WTC11 (cell line): ENCODE measurements around the gene IPCEF1. TPM values are rescaled to one million over a fixed set of nuclear protein-coding genes. Genes with fewer than 3 reads are reported as not detected.

Experiments
- ATAC-seq: fragments of 200-7000 bp; cut with Tn5 transposase; 2 replicates; pipeline ENCODE4 v1.10.0; 2021; ENCODE audit warnings: mild to moderate bottlenecking, moderate library complexity
- Bru-seq: library from RNA; stranded (reverse); fragments of 400-500 nt; gene quantifications from one replicate; lab custom pipeline; 2021; lab: Mats Ljungman, UMichigan
- CTCF ChIA-PET: fragments of 300-600 bp; sonication (Branson Sonifier 250); formaldehyde crosslinking; loops from one replicate; lab custom pipeline; 2021; ENCODE audit warnings: antibody characterized with exemption; lab: Charles Lee
- POLR2A ChIA-PET: fragments of 350-600 bp; sonication (Branson Sonifier 250); formaldehyde crosslinking; loops from one replicate; lab custom pipeline; 2021; ENCODE audit warnings: antibody characterized with exemption; lab: Charles Lee
- DNase-seq: peaks from one replicate; pipeline ENCODE4 v3.0.0; 2021; ENCODE audit warnings: low spot score
- H3K27ac Mint-ChIP-seq: 2 replicates; pipeline ENCODE4 v1.8.0; 2021; ENCODE audit warnings: mixed read lengths
- H3K27me3 Mint-ChIP-seq: 2 replicates; pipeline ENCODE4 v1.8.0; 2021; ENCODE audit warnings: low read depth, mild to moderate bottlenecking, moderate library complexity, mixed read lengths
- H3K36me3 Mint-ChIP-seq: 2 replicates; pipeline ENCODE4 v1.8.0; 2021; ENCODE audit warnings: mixed read lengths
- H3K4me1 Mint-ChIP-seq: 2 replicates; pipeline ENCODE4 v1.8.0; 2022; ENCODE audit warnings: mixed read lengths
- H3K4me3 Mint-ChIP-seq: 2 replicates; pipeline ENCODE4 v1.8.0; 2021; ENCODE audit warnings: mild to moderate bottlenecking, moderate library complexity, mixed read lengths
- H3K9me3 Mint-ChIP-seq: 2 replicates; pipeline ENCODE4 v1.8.0; 2021; ENCODE audit warnings: mixed read lengths
- AFF4 ChIP-seq: sonication (generic); formaldehyde crosslinking; IDR thresholded peaks from 2 replicates; pipeline ENCODE4 v1.8.1; 2023; ENCODE audit warnings: mild to moderate bottlenecking, missing genetic modification reagents, borderline replicate concordance
- ATF1 ChIP-seq: sonication (generic); formaldehyde crosslinking; IDR thresholded peaks from 2 replicates; pipeline ENCODE4 v1.8.1; 2023; ENCODE audit warnings: mild to moderate bottlenecking, moderate library complexity, missing genetic modification reagents
- CTCF ChIP-seq: fragments of 200-600 bp; IDR thresholded peaks from 2 replicates; pipeline ENCODE4 v1.8.0; 2022; ENCODE audit warnings: antibody characterized with exemption
- E2F5 ChIP-seq: sonication (generic); formaldehyde crosslinking; IDR thresholded peaks from 2 replicates; pipeline ENCODE4 v1.8.1; 2022; ENCODE audit warnings: mild to moderate bottlenecking, moderate library complexity, missing genetic modification reagents
- ELF4 ChIP-seq: sonication (generic); formaldehyde crosslinking; IDR thresholded peaks from 2 replicates; pipeline ENCODE4 v1.8.1; 2022; ENCODE audit warnings: low read depth, mild to moderate bottlenecking, moderate library complexity, missing genetic modification reagents
- EMX1 ChIP-seq: fragments of 250-450 bp; sonication (Bioruptor Pico); IDR thresholded peaks from 2 replicates; pipeline ENCODE4 v1.8.0; 2021; ENCODE audit warnings: mild to moderate bottlenecking
- FOXJ3 ChIP-seq: sonication (generic); formaldehyde crosslinking; IDR thresholded peaks from 2 replicates; pipeline ENCODE4 v1.9.0; 2021; ENCODE audit warnings: missing genetic modification reagents, mild to moderate bottlenecking, borderline replicate concordance
- HMGXB4 ChIP-seq: sonication (generic); formaldehyde crosslinking; IDR thresholded peaks from 2 replicates; pipeline ENCODE4 v1.8.1; 2023; ENCODE audit warnings: mild to moderate bottlenecking, moderate library complexity, missing genetic modification reagents
- KAT7 ChIP-seq: sonication (generic); formaldehyde crosslinking; IDR thresholded peaks from 2 replicates; pipeline ENCODE4 v1.8.1; 2023; ENCODE audit warnings: missing genetic modification reagents, mild to moderate bottlenecking, borderline replicate concordance
- MAX ChIP-seq: sonication (generic); formaldehyde crosslinking; IDR thresholded peaks from 2 replicates; pipeline ENCODE4 v1.8.0; 2022; ENCODE audit warnings: mild to moderate bottlenecking, missing genetic modification reagents
- NFE2L1 ChIP-seq: sonication (generic); formaldehyde crosslinking; IDR thresholded peaks from 2 replicates; pipeline ENCODE4 v1.8.1; 2023; ENCODE audit warnings: missing genetic modification reagents
- OVOL2 ChIP-seq: fragments of 250-450 bp; sonication (Bioruptor Pico); IDR thresholded peaks from 2 replicates; pipeline ENCODE4 v1.9.0; 2021; ENCODE audit warnings: mild to moderate bottlenecking, borderline replicate concordance
- RELA ChIP-seq: sonication (generic); formaldehyde crosslinking; IDR thresholded peaks from 2 replicates; pipeline ENCODE4 v1.8.1; 2022; ENCODE audit warnings: missing genetic modification reagents, mild to moderate bottlenecking, borderline replicate concordance
- USF2 ChIP-seq: sonication (generic); formaldehyde crosslinking; IDR thresholded peaks from 2 replicates; pipeline ENCODE4 v1.8.1; 2023; ENCODE audit warnings: mild to moderate bottlenecking, missing genetic modification reagents, moderate library complexity
- ZBTB43 ChIP-seq: sonication (generic); formaldehyde crosslinking; IDR thresholded peaks from 2 replicates; pipeline ENCODE4 v1.8.1; 2023; ENCODE audit warnings: mild to moderate bottlenecking, missing genetic modification reagents
- ZMAT4 ChIP-seq: fragments of 250-450 bp; sonication (Bioruptor Pico); IDR thresholded peaks from 2 replicates; pipeline ENCODE4 v1.9.0; 2021; ENCODE audit warnings: mild to moderate bottlenecking
- ZNF281 ChIP-seq: sonication (generic); formaldehyde crosslinking; IDR thresholded peaks from 2 replicates; pipeline ENCODE4 v1.8.0; 2023; ENCODE audit warnings: mild to moderate bottlenecking, missing genetic modification reagents
- ZNF396 ChIP-seq: fragments of 250-450 bp; sonication (Bioruptor Pico); IDR thresholded peaks from 2 replicates; pipeline ENCODE4 v1.8.0; 2021; ENCODE audit warnings: mild to moderate bottlenecking, moderate library complexity, borderline replicate concordance
- ZNF423 ChIP-seq: fragments of 250-450 bp; sonication (Bioruptor Pico); IDR thresholded peaks from 2 replicates; pipeline ENCODE4 v2.1.2; 2022; ENCODE audit warnings: mild to moderate bottlenecking, moderate library complexity
- ZNF671 ChIP-seq: fragments of 250-450 bp; sonication (Bioruptor Pico); IDR thresholded peaks from 2 replicates; pipeline ENCODE4 v1.8.0; 2021; ENCODE audit warnings: mild to moderate bottlenecking
- long read RNA-seq, 3 experiments: library from RNA in 1 of 3; library from capped mRNA in 1 of 3; library from polyadenylated mRNA in 1 of 3; unstranded in 2 of 3; stranded (forward) in 1 of 3; transcript quantifications; one replicate each; pipeline ENCODE4 v2.0.0, GENCODE V29; 2021
- total RNA-seq: library from RNA; stranded (reverse); gene quantifications from 3 replicates; pipeline ENCODE4 v1.2.3, GENCODE V29; 2021

The IPCEF1 gene
- total RNA-seq (0.25 to 1.3 TPM (median 1.2 TPM) in 3 replicates), Bru-seq, nascent RNA (percentile 22 among the genes with signal in this experiment)
- long read RNA-seq, experiment 1, result 0 reads
- long read RNA-seq, experiment 2, result 0 reads
- long read RNA-seq, experiment 3, result 0 reads

- ATAC-seq, result no peak
- TF ChIP-seq ZNF671 (CRISPR knock-in tag) (no peak), FOXJ3 (CRISPR knock-in tag) (no peak), CTCF (no peak), ZBTB43 (no peak), NFE2L1 (no peak), ZMAT4 (CRISPR knock-in tag) (no peak), USF2 (CRISPR knock-in tag) (no peak), EMX1 (CRISPR knock-in tag) (no peak), ELF4 (CRISPR knock-in tag) (no peak), E2F5 (CRISPR knock-in tag) (no peak)
- TF ChIP-seq, all 79 proteins: peak for 0
- POLR2A ChIA-PET, result no interaction called here
- no peak within 1 kb of the TSS for H3K4me3 Mint-ChIP-seq
- CTCF ChIA-PET, result no interaction called here
- peaks cover 5% of the 10 kb centered on the region; the same call in 1 of the 2 replicates for H3K4me1 Mint-ChIP-seq
- no peak within 1 kb of the TSS for H3K27ac Mint-ChIP-seq
- no peak for DNase-seq
- peaks cover 14% of the 10 kb centered on the region for H3K9me3 Mint-ChIP-seq
- H3K27me3 Mint-ChIP-seq, result no peaks in the 10 kb centered on the region
- H3K36me3 Mint-ChIP-seq, result no peaks in the 10 kb centered on the region
Observed at GRCh38 chr6:154356690-154357089, at the start of gene IPCEF1. TSS of gene IPCEF1 (minus strand) at chr6:154356803. CDS start at chr6:154265947, 90,856 bp downstream.

- no peak overlapping the region for H3K4me3 Mint-ChIP-seq
- peaks cover 16% of the 10 kb centered on the region for H3K4me1 Mint-ChIP-seq
- H3K36me3 Mint-ChIP-seq, result peaks cover 15% of the 10 kb centered on the region
- no peak for ATAC-seq
- no peaks in the 10 kb centered on the region for H3K27me3 Mint-ChIP-seq
- no peak overlapping the region for H3K27ac Mint-ChIP-seq
- peaks cover 6% of the 10 kb centered on the region for H3K9me3 Mint-ChIP-seq
- ChIA-PET CTCF (no interaction called here), POLR2A (interaction anchor here (0.6 kb wide), 1 partner anchor 24 kb away, joined by 3 read pairs; no protein-coding TSS in a partner anchor)
- DNase-seq, result no peak
- TF ChIP-seq MAX (CRISPR knock-in tag) (no peak), HMGXB4 (CRISPR knock-in tag) (no peak), RELA (CRISPR knock-in tag) (no peak), ZNF423 (CRISPR knock-in tag) (no peak), ZNF281 (CRISPR knock-in tag) (no peak), KAT7 (CRISPR knock-in tag) (no peak), NFE2L1 (no peak), ZNF396 (CRISPR knock-in tag) (no peak), ATF1 (CRISPR knock-in tag) (no peak), OVOL2 (CRISPR knock-in tag) (no peak), AFF4 (no peak)
Observed at GRCh38 chr6:154406301-154406700, 49.7 kb upstream of the IPCEF1 start.
